WI38 (cell line): ENCODE data around the gene MYH16.

Source experiments
- H3K4me3 ChIP-seq: 2 replicates; pipeline ENCODE4 v1.5.1; 2011; ENCODE audit warnings: low read depth, mild to moderate bottlenecking, control low read depth, low read length
- TF ChIP-seq, protein P1 (sequence below): IDR thresholded peaks from 2 replicates; pipeline ENCODE4 v1.5.1; 2012; ENCODE audit warnings: low read depth, mild to moderate bottlenecking, control low read depth, low read length

MYH16 gene

DNA sequence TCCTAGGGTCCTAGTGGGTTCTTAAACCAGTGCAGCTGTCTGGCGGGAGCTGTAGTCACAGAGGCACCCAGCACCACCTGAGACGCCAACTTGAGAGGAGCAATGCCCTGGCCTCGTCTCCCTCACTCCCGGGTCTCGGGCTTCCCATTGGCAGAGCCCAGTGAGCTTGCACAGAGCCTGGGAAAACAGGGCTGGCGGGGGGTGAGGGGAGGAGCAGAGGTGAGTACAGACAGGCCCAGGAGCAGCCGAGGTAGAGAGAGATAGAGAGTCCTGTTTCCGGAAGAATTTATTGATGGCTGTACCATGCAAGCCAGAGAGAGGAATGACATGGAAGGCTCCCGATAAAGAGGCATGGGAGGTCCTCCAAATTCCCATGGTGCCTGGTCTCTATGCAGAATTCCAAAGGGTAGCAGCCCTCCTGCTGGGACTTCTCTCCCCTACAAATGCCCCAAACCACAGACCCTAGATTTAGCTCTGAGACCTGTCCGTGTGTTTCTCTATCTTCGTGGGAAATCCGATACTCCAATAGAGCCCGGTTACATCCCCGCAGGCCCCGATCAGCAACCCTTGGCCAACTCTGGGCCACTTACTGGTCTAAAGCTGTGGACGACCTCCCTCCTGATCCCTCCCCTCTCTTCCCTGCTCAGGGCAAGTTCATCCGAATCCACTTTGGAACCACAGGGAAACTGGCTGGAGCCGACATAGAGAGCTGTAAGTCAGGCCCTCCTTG, 20.3 kb upstream of the MYH16 start:
- no peak overlapping the region for H3K4me3 ChIP-seq
- TF ChIP-seq, protein P1, sequence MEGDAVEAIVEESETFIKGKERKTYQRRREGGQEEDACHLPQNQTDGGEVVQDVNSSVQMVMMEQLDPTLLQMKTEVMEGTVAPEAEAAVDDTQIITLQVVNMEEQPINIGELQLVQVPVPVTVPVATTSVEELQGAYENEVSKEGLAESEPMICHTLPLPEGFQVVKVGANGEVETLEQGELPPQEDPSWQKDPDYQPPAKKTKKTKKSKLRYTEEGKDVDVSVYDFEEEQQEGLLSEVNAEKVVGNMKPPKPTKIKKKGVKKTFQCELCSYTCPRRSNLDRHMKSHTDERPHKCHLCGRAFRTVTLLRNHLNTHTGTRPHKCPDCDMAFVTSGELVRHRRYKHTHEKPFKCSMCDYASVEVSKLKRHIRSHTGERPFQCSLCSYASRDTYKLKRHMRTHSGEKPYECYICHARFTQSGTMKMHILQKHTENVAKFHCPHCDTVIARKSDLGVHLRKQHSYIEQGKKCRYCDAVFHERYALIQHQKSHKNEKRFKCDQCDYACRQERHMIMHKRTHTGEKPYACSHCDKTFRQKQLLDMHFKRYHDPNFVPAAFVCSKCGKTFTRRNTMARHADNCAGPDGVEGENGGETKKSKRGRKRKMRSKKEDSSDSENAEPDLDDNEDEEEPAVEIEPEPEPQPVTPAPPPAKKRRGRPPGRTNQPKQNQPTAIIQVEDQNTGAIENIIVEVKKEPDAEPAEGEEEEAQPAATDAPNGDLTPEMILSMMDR = no peak

DNA sequence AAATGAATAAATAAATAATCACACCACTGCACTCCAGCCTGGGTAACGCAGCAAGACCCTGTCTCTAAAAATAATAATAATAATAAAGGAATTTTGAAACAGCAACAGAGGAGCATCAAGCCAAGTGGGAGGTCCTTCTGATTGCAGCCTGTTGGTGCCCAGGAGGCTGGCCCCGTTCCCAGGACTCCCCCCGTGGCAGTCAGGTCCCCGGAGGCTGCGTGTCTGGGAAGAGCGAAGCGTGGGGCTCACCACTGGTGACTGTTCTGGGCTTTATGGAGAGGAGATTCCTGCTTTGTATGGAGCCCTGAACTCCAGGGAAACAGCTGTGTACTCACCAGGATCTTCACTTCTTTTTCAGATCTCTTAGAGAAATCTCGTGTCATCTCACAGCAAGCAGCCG, 19.3 kb upstream of the MYH16 start:
- H3K4me3 ChIP-seq = no peak overlapping the region
- TF ChIP-seq, protein P1 = no peak

DNA sequence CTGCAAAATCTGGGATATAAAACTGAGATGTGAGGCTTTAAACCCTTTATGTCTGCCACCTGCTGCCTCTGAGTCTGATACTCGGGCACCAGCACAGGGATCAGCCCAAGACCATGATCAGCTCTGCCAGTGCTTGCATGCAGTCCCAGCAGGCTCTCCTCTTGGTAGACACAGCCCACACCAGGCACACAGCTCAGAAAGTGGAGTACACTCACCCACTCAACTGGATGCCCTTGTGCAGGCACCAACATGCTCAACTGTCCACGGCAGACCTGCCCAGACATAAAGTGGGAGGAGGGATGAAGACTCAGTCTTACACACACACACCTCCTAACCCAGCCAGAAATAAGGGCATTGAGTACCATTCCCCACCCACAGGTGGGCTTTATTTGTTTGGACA, 18.2 kb upstream of the MYH16 start:
- TF ChIP-seq, protein P1 = no peak

DNA sequence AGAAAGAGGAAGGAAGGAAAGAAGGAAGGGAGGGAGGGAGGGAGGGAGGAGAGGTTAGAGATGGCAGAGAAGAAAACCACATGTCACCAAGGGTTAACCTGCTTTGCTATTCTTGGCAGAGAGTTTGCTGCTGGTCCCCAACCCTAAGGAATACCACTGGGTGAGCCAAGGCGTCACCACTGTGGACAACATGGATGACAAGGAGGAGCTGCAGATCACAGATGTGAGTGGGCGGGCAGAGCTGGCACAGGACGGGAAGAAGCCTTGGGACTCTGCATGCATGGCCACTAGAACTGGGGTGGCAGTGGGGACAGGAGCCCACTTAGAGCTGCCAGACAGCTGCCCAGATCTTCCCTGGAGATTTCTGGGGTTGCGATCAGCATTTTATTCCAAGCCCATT, 17.2 kb upstream of the MYH16 start:
- TF ChIP-seq, protein P1 = no peak
- H3K4me3 ChIP-seq = no peak overlapping the region

More for the DNA sequence above, 18.2 kb upstream of the MYH16 start:
- H3K4me3 ChIP-seq = no peak overlapping the region

DNA sequence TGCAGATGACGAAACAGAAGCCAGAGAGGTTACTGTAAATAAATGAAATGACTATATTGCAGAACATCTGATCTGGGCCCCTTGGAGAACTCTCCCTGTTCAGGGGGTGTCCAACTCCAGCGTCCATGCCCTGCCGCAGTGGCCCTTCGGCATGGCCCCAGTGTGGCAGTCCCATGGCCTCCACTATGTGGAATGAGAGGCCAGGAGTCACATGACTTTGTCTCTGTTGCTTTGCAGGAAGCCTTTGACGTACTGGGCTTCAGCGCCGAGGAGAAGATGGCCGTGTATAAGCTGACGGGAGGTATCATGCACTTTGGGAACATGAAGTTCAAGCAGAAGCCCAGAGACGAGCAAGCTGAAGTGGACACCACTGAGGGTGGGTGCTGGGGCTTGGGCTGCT, 15.6 kb upstream of the MYH16 start:
- TF ChIP-seq, protein P1 = no peak
- no peak overlapping the region for H3K4me3 ChIP-seq

DNA sequence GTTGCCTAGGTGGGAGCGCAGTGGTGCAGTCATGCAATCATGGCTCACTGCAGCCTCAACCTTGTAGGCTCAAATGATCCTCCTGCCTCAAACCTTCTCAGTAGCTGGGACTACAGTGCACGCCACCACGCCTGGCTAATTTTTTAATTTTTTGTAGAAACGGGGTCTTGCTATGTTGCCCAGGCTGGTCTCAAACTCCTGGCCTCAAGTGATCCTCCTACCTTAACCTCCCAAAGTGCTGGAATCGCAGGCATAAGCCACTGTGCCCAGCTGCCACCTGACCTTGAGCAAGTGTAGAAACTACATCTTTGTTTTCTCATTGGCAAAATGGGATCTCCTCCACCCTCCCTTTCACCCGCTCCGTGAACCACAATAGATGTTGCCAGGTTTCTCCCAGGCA, 15.0 kb upstream of the MYH16 start:
- TF ChIP-seq, protein P1 = no peak

DNA sequence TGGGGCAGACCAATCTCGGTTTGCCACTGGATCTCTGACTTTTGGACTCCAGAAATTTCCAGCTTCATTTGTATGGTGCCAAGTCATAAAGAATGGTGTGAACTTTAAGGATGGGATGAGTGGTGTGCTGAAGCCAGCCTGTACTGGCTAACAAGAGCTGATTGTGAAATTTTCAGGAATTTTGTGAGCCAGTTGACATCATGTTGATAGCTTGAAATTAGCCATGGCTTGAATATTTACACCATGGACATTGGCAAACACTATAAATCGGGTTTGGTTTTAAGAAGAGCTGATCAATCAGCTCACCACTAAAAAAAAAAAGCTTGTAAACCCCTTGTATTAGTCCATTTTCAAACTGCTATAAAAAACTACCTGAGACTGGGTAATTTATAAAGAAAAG, 14.1 kb upstream of the MYH16 start:
- TF ChIP-seq, protein P1 = no peak
- H3K4me3 ChIP-seq = no peak overlapping the region

More for the DNA sequence above, 15.0 kb upstream of the MYH16 start:
- no peak overlapping the region for H3K4me3 ChIP-seq
